ENCODE results near the gene DNMT3L. TPM values are rescaled to one million over a fixed set of nuclear protein-coding genes. Genes with fewer than 3 reads are reported as not detected.

Gene DNMT3L
- total and polyA plus RNA-seq, 2 experiments from 2014 or later: not detected

DNA sequence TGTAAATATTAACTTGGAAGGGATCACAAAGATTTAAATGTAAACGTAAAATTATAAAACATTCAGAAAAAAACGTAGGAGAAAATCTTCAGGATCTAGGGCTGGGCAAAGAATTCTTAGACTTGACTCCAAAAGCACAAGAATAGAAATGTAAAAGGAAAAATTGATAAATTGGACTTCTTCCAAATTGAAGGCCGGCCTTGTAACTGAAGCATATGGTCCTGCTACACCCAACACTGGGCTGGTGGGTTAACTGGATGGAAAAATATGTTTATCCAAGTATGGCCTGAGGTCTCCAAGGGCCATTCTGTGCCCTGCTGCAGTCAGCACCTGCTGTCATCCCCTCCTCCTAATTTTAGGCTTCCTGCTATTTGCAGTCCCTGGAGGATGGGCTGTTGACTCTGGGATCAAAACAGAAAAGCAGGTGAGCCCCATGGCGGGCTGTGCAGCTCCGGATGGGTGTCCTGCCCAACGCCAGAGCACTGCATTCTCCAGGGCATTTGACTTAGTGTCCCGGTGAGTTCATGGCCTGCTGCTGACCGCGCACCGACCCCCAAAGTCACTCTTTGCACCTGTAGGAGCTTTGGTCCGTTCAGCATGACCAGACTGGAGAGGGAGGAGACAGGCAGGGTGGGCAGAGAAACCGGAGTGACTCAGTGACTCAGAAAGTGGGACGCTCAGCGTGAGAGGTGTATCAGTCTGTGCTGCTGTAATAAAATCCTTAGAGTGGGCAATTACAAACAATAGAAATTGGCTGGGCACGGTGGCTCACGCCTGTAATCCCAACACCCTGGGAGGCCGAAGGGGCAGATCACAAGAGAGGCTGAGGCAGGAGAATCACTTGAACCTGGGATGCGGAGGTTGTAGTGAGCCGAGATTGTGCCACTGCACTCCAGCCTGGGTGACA lies 17.9 kb upstream of the DNMT3L start:
- Histone ChIP-seq H3K27ac (no peak overlapping the region), H3K9me3 (ENCODE audit: low read depth) (no peaks in the 10 kb centered on the region), H3K4me1 (ENCODE audit: low read depth) (no peaks in the 10 kb centered on the region), H3K36me3 (no peaks in the 10 kb centered on the region), H3K4me3 (no peak overlapping the region), H3K27me3 (peaks cover 4% of the 10 kb centered on the region)
- DNase-seq (ENCODE audit: low read depth in 1 of 2, low spot score in 1 of 2): no peak
- TF ChIP-seq, protein P1, sequence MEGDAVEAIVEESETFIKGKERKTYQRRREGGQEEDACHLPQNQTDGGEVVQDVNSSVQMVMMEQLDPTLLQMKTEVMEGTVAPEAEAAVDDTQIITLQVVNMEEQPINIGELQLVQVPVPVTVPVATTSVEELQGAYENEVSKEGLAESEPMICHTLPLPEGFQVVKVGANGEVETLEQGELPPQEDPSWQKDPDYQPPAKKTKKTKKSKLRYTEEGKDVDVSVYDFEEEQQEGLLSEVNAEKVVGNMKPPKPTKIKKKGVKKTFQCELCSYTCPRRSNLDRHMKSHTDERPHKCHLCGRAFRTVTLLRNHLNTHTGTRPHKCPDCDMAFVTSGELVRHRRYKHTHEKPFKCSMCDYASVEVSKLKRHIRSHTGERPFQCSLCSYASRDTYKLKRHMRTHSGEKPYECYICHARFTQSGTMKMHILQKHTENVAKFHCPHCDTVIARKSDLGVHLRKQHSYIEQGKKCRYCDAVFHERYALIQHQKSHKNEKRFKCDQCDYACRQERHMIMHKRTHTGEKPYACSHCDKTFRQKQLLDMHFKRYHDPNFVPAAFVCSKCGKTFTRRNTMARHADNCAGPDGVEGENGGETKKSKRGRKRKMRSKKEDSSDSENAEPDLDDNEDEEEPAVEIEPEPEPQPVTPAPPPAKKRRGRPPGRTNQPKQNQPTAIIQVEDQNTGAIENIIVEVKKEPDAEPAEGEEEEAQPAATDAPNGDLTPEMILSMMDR (IDR thresholded peaks at IDR 0.05; ENCODE audit: low read depth, low read length): no peak

DNA sequence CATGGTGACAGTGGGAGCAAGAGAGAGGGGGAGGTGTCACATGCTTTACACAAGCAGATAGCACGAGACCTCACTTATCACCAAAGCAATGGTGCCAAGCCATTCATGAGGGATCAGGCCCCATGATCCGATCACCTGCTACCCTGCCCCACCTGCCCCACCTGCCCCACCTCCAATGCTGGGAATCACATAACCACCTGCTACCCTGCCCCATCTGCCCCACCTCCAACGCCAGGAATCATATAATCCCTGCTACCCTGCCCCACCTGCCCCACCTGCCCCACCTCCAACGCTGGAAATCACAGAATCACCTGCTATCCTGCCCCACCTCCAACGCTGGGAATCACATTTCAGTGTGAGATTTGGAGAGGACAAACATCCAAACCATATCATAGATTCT lies 13.3 kb upstream of the DNMT3L start:
- no peak overlapping the region for H3K27ac ChIP-seq
- no peak overlapping the region for H3K4me3 ChIP-seq
- H3K36me3 ChIP-seq: no peaks in the 10 kb centered on the region
- no peaks in the 10 kb centered on the region for H3K27me3 ChIP-seq
- TF ChIP-seq, protein P1 (IDR thresholded peaks at IDR 0.05; ENCODE audit: low read depth, low read length): no peak
- no peaks in the 10 kb centered on the region for H3K4me1 ChIP-seq (ENCODE audit: low read depth)
- no peaks in the 10 kb centered on the region for H3K9me3 ChIP-seq (ENCODE audit: low read depth)
- no peak for DNase-seq (ENCODE audit: low read depth in 1 of 2, low spot score in 1 of 2)

DNA sequence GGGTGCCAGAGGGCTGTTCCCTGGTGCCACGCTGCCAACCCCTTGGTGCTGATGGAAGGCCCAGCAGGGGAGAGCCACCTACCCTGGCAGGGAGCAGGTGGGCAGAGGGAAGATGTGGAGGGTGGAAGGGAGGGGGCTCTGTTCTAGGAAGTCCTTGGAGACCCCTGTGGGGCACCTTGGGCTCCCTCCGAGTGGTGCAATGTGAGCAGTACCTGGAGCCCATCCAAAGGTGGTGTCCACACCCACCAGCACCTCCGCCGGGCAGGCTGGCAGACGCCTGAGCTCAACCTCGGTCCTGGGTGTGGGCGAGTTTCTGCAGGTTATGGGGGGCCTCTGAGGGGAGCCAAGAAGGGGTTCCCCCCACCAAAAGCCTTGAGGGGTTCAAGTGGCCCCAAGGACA lies 11.3 kb upstream of the DNMT3L start:
- no peak for DNase-seq (ENCODE audit: low read depth in 1 of 2, low spot score in 1 of 2)
- TF ChIP-seq, protein P1 (IDR thresholded peaks at IDR 0.05; ENCODE audit: low read depth, low read length): no peak
- no peaks in the 10 kb centered on the region for H3K4me1 ChIP-seq (ENCODE audit: low read depth)
- no peak overlapping the region for H3K27ac ChIP-seq
- H3K4me3 ChIP-seq: no peak overlapping the region
- no peaks in the 10 kb centered on the region for H3K9me3 ChIP-seq (ENCODE audit: low read depth)
- H3K27me3 ChIP-seq: no peaks in the 10 kb centered on the region
- no peaks in the 10 kb centered on the region for H3K36me3 ChIP-seq

DNA sequence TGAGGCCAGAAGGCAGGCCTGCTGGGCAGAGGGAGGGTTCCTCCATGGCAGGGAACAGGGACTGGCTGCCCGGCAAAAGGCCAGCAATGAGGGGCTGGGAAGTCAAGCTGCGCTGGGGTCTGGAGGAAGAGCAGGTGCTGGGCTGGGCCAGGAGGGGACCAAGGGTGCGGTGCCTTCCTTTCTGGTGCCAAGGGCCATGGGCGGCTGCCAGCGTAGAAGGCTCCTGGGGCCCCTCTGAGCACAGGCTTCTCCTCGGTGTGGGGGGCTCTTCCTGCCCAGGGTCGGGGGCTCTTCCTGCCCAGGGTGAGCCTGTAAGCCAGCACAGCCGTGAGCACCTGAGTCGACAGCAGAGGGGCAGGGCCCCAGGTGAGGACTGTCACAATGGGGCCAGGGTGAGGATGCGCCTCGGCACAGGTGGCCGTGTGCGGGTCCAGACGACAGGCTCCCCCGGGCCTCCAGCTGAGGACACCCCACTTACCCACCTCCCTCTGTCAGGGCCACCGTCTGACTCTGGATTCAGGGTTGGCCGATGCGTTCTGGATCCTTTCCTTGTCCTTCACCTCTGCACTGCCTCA lies 10.7 kb upstream of the DNMT3L start:
- H3K4me1 ChIP-seq (ENCODE audit: low read depth): no peaks in the 10 kb centered on the region
- H3K9me3 ChIP-seq (ENCODE audit: low read depth): no peaks in the 10 kb centered on the region
- TF ChIP-seq, protein P1 (IDR thresholded peaks at IDR 0.05; ENCODE audit: low read depth, low read length): no peak
- H3K36me3 ChIP-seq: no peaks in the 10 kb centered on the region
- no peak overlapping the region for H3K4me3 ChIP-seq
- DNase-seq (ENCODE audit: low read depth in 1 of 2, low spot score in 1 of 2): no peak
- no peak overlapping the region for H3K27ac ChIP-seq
- no peaks in the 10 kb centered on the region for H3K27me3 ChIP-seq

DNA sequence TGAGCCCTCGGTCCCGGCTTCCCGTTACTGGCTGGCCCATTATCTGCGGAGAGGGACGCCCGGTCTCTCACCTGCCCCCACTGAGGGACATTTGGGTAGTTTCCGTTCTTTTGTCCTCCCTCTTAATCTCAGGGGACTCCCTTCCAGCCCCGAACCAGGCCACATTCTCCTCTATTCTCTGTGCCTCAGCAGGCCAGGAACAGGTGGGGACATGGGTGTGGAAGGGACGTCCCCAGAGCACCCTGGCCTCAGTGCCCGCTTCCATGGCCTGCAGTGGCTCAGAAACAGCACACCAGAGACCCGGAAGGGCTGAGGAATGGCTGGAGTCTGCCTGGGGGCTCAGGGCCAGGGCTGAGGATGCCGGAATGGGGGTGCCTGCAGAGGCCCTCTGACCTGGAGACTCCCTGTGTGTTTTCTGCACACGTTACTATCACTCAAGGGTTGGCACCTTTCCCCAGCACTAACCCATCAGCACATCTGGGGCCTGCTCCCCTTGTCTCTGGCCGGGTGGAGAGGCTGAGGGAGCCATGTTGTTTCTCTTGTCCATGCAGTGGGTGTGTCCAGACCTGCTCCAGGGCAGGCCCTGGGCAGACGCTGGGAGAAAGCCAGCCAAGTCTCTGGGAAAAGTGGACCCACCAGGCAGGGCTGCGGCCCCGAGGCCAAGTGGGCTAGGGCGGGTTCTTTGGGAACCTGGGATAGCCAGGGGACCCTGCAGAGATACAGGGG lies 10.0 kb upstream of the DNMT3L start:
- no peak for DNase-seq (ENCODE audit: low read depth in 1 of 2, low spot score in 1 of 2)
- H3K4me1 ChIP-seq (ENCODE audit: low read depth): no peaks in the 10 kb centered on the region
- TF ChIP-seq, protein P1 (IDR thresholded peaks at IDR 0.05; ENCODE audit: low read depth, low read length): no peak
- no peak overlapping the region for H3K4me3 ChIP-seq
- H3K9me3 ChIP-seq (ENCODE audit: low read depth): no peaks in the 10 kb centered on the region
- H3K27me3 ChIP-seq: no peaks in the 10 kb centered on the region
- H3K36me3 ChIP-seq: no peaks in the 10 kb centered on the region
- no peak overlapping the region for H3K27ac ChIP-seq
